H1 (cell line): Measurements from ENCODE around the gene LRP8. TPM values are rescaled to one million over a fixed set of nuclear protein-coding genes. Genes with fewer than 3 reads are reported as not detected.

ENCODE experiments used
- CTBP2 ChIP-seq: IDR thresholded peaks from 2 replicates; pipeline ENCODE4 v1.7.0; 2011; ENCODE audit warnings: borderline replicate concordance, mild to moderate bottlenecking, moderate library complexity, mixed read lengths, low read length; ENCODE audit not compliant: insufficient read depth, insufficient read length
- SP2 ChIP-seq: IDR thresholded peaks from 2 replicates; pipeline ENCODE4 v1.6.1; 2012; ENCODE audit warnings: mild to moderate bottlenecking, low read length, inconsistent platforms
- polyA plus RNA-seq, 7 experiments: library from polyadenylated mRNA; depleted of rRNA in 3 of 7; stranded (reverse) in 5 of 7; unstranded in 2 of 7; fragments of >200 nt in 5 of 7; fragments of 200-250 nt in 2 of 7; gene quantifications; 1 replicate in 5 of 7; 2 replicates in 1 of 7; 4 replicates in 1 of 7; pipeline versions ENCODE4 v1.2.1 to v1.2.3, GENCODE V29; 2011 to 2013; ENCODE audit warnings: missing spikeins in 2 of 7, mixed read lengths in 2 of 7
- total RNA-seq: library from RNA; stranded (reverse); fragmentation: NEBNext Ultra II Directional; extraction: Animal tissue kit (Norgen Biotek cat#: 25700); gene quantifications from 2 replicates; pipeline ENCODE4 v1.2.1, GENCODE V29; 2021

Gene LRP8
- total and polyA plus RNA-seq, 2 of the 8 experiments (the other 6 are each of a cell fraction or from before 2014, with no cell fraction given), result 63.2 to 66.4 TPM

DNA sequence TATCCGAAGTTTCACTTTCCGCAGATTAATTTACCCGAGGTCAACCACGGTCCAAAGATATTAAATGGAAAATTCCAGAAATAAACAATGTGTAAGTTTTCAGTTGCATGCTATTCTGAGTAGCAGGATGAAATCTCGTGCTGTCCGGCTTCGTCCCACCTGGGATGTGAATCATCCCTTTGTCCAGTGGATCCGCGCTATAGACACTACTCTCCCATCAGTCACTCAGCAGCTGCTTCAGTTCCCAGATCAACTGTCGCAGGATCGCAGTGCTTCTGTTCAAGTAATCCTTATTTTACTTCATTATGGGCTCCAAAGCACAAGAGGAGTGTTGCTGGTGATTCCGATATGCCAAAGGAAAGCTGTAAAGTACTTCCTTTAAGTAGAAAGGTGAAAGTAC lies 8.3 kb upstream of the LRP8 start (continued):
- TF ChIP-seq SP2 (no peak), CTBP2 (no peak)
- TF ChIP-seq, all 59 proteins: peak for 0
